ENCODE data around the gene MYO1H.

MYO1H gene

GRCh38 chr12:109378569-109378968, 30.9 kb downstream of the MYO1H start:
- no peaks in the 10 kb centered on the region for H3K4me1 ChIP-seq (ENCODE audit: control insufficient read depth, insufficient read depth, low read length)
- TF ChIP-seq TRIM28 (IDR thresholded peaks at IDR 0.05; ENCODE audit: borderline replicate concordance, low read length) (no peak), ZNF664 (tag by site-specific recombination; IDR thresholded peaks at IDR 0.05) (no peak), ZSCAN30 (tag by site-specific recombination; IDR thresholded peaks at IDR 0.05) (no peak), ZNF266 (tag by site-specific recombination; IDR thresholded peaks at IDR 0.05; ENCODE audit: low read depth) (no peak), KLF17 (tag by site-specific recombination; IDR thresholded peaks at IDR 0.05) (no peak), ZNF174 (tag by site-specific recombination; IDR thresholded peaks at IDR 0.05) (no peak), ZNF26 (tag by site-specific recombination; IDR thresholded peaks at IDR 0.05) (no peak), ZBTB1 (tag by site-specific recombination; IDR thresholded peaks at IDR 0.05) (no peak), ZNF155 (tag by site-specific recombination; IDR thresholded peaks at IDR 0.05) (no peak), ZNF423 (tag by site-specific recombination; IDR thresholded peaks at IDR 0.05) (no peak), OVOL3 (tag by site-specific recombination; IDR thresholded peaks at IDR 0.05) (no peak), SETDB1 (IDR thresholded peaks at IDR 0.05; ENCODE audit: insufficient read length, low read length) (no peak), REST (tag by site-specific recombination; IDR thresholded peaks at IDR 0.05) (no peak), ZNF785 (tag by site-specific recombination; IDR thresholded peaks at IDR 0.05) (no peak), ZNF223 (tag by site-specific recombination; IDR thresholded peaks at IDR 0.05) (no peak)
- ChIA-PET POLR2A (no interaction called here), CTCF (interaction anchor here (0.6 to 3.4 kb wide), 6 partner anchors 9 to 814 kb away, joined by 3 to 15 read pairs (median 4); no protein-coding TSS in a partner anchor)
- no peaks in the 10 kb centered on the region for H3K36me3 ChIP-seq (ENCODE audit: control insufficient read depth in 2 of 2, insufficient read depth in 1 of 2, low read length in 2 of 2)
- H3K27ac ChIP-seq (ENCODE audit: extremely low read depth, low read depth, low read length): no peak overlapping the region
- H3K4me3 ChIP-seq (ENCODE audit: low read depth, low read length): no peak overlapping the region
- H3K9me3 ChIP-seq (ENCODE audit: control insufficient read depth, insufficient read depth, low read depth, low read length): no peaks in the 10 kb centered on the region

GRCh38 chr12:109382031-109382430, 34.3 kb downstream of the MYO1H start:
- H3K36me3 ChIP-seq (ENCODE audit: control insufficient read depth in 2 of 2, insufficient read depth in 1 of 2, low read length in 2 of 2): no peaks in the 10 kb centered on the region
- H3K4me1 ChIP-seq (ENCODE audit: control insufficient read depth, insufficient read depth, low read length): no peaks in the 10 kb centered on the region
- H3K9me3 ChIP-seq (ENCODE audit: control insufficient read depth, insufficient read depth, low read depth, low read length): no peaks in the 10 kb centered on the region
- CTCF ChIA-PET: interaction anchor here (0.7 to 4.2 kb wide), 4 partner anchors 12 to 270 kb away, joined by 3 to 42 read pairs (median 8); no protein-coding TSS in a partner anchor
- POLR2A ChIA-PET: no interaction called here
- H3K4me3 ChIP-seq (ENCODE audit: low read depth, low read length): no peak overlapping the region
- H3K27ac ChIP-seq (ENCODE audit: extremely low read depth, low read depth, low read length): no peak overlapping the region
- TF ChIP-seq ZNF23 (tag by site-specific recombination; IDR thresholded peaks at IDR 0.05; ENCODE audit: borderline replicate concordance): no peak
- no peak for TF ChIP-seq SALL2 (tag by site-specific recombination; IDR thresholded peaks at IDR 0.05; ENCODE audit: borderline replicate concordance)
- TF ChIP-seq ZNF555 (tag by site-specific recombination; conservative IDR thresholded peaks at IDR 0.05): no peak
- TF ChIP-seq ZNF473 (tag by site-specific recombination; IDR thresholded peaks at IDR 0.05): no peak
- TF ChIP-seq HOXC10 (CRISPR knock-in tag; IDR thresholded peaks at IDR 0.05): no peak
- TF ChIP-seq ZNF513 (tag by site-specific recombination; IDR thresholded peaks at IDR 0.05): no peak
- TF ChIP-seq PRDM2 (tag by site-specific recombination; IDR thresholded peaks at IDR 0.05; ENCODE audit: borderline replicate concordance): no peak
- no peak for TF ChIP-seq HOXD13 (CRISPR knock-in tag; IDR thresholded peaks at IDR 0.05; ENCODE audit: borderline replicate concordance)
